ENCODE results near the gene LPIN1. TPM values are rescaled to one million over a fixed set of nuclear protein-coding genes. Genes with fewer than 3 reads are reported as not detected.
"Not testable (repeated sequence)": the region's sequence is repeated elsewhere in the genome, so short reads cannot be mapped to it uniquely, and the experiment has no call there.

Gene LPIN1
- total RNA-seq, 1 donor from 2014 or later, result 43.9 TPM

DNA sequence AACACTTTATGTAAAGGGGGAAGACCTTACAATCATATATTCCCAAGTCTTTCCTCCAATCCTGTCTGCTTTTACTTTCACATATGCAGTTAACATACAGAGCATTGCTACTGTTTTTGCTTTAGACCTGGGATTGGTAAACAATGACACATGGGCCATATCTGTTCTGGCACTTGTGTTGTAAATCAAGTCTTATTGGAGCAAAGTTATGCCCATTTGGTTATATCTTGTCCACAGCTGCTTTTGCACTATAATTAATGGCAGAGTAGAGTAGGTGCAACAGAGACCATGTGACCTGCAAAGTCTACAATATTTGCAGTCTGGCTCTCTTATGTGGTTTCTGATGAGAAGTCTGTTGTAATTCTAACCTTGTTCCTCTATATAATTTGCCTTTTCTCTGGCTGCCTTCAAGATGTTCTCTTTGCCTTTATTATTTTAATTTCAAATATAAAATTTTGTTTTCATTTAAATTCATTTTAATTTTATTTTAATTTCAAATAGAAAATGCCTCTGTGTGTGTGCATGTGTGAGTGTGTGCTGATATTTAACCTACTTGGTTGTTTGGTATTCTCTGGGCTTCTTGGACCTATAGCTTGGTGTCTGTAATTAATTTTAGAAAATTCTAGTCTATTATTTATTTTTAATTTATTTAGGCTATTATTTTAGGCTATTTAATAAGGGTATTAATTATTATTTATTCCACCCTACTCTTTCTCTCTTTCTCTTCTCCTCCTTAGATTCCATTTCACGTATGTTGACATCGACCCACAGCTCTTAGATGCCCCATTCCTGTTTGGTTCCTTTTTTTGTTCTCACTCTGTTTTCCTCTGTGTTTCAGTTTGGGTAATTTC, 16.8 kb upstream of the LPIN1 start:
- Mint-ChIP-seq H3K27me3 (ENCODE audit: low read depth) (peaks cover 3% of the 10 kb centered on the region), H3K4me1 (peaks cover 6% of the 10 kb centered on the region), H3K9me3 (no peaks in the 10 kb centered on the region), H3K4me3 (no peak overlapping the region), H3K27ac (ENCODE audit: unreplicated experiment) (no peak overlapping the region), H3K36me3 (ENCODE audit: low read depth) (no peaks in the 10 kb centered on the region)
- TF ChIP-seq, protein P1, sequence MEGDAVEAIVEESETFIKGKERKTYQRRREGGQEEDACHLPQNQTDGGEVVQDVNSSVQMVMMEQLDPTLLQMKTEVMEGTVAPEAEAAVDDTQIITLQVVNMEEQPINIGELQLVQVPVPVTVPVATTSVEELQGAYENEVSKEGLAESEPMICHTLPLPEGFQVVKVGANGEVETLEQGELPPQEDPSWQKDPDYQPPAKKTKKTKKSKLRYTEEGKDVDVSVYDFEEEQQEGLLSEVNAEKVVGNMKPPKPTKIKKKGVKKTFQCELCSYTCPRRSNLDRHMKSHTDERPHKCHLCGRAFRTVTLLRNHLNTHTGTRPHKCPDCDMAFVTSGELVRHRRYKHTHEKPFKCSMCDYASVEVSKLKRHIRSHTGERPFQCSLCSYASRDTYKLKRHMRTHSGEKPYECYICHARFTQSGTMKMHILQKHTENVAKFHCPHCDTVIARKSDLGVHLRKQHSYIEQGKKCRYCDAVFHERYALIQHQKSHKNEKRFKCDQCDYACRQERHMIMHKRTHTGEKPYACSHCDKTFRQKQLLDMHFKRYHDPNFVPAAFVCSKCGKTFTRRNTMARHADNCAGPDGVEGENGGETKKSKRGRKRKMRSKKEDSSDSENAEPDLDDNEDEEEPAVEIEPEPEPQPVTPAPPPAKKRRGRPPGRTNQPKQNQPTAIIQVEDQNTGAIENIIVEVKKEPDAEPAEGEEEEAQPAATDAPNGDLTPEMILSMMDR (conservative IDR thresholded peaks at IDR 0.05), result no peak
- DNase-seq (ENCODE audit: low read depth, low spot score), result no peak

DNA sequence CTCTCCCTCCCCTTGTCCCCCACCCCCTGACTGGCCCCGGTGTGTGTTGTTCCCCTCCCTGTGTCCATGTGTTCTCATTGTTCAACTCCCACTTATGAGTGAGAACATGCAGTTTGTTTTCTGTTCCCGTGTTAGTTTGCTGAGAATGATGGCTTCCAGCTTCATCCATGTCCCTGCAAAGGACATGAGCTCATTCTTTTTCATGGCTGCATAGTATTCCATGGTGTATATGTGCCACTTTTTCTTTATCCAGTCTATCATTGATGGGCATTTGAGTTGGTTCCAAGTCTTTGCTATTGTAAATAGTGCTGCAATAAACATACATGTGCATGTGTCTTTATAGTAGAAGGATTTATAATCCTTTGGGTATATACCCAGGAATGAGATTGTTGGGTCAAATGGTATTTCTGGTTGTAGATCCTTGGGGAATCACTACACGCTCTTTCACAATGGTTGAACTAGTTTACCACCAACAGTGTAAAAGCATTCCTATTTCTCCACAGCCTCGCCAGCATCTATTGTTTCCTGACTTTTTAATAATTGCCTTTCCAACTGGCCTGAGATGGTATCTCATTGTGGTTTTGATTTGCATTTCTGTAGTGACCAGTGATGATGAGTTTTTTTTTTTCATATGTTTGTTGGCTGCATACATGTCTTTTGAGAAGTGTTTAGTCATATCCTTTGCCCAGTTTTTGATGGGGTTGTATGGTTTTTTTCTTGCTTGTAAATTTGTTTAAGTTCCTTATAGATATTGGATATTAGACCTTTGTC, 15.0 kb upstream of the LPIN1 start:
- not testable (repeated sequence) for H3K4me1 Mint-ChIP-seq; H3K9me3 Mint-ChIP-seq; H3K27me3 Mint-ChIP-seq (ENCODE audit: low read depth); H3K27ac Mint-ChIP-seq (ENCODE audit: unreplicated experiment); H3K4me3 Mint-ChIP-seq; DNase-seq (ENCODE audit: low read depth, low spot score); H3K36me3 Mint-ChIP-seq (ENCODE audit: low read depth)

DNA sequence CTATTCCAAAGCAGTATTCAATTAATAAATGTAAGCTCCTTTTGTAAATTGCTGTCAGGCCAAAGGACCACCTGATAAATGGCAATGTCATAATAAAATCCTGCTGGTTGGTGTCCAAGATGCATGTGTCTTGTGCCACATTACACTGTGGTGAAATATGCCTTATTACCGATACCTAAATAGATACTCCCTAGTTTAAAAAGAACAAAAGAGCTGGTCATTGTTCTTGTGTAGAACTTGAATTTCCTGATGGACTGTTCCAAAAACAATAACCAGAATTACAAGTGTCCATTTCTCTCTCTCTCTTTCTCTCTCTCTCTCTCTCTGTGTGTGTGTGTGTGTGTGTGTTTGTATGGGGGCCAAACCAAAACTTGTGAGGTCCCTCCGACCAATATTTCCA, 13.8 kb upstream of the LPIN1 start:
- Mint-ChIP-seq H3K4me3 (no peak overlapping the region), H3K27ac (ENCODE audit: unreplicated experiment) (no peak overlapping the region), H3K27me3 (ENCODE audit: low read depth) (no peaks in the 10 kb centered on the region), H3K9me3 (no peaks in the 10 kb centered on the region), H3K4me1 (peaks cover 6% of the 10 kb centered on the region), H3K36me3 (ENCODE audit: low read depth) (no peaks in the 10 kb centered on the region)
- TF ChIP-seq, protein P1 (conservative IDR thresholded peaks at IDR 0.05), result no peak
- DNase-seq (ENCODE audit: low read depth, low spot score), result no peak

DNA sequence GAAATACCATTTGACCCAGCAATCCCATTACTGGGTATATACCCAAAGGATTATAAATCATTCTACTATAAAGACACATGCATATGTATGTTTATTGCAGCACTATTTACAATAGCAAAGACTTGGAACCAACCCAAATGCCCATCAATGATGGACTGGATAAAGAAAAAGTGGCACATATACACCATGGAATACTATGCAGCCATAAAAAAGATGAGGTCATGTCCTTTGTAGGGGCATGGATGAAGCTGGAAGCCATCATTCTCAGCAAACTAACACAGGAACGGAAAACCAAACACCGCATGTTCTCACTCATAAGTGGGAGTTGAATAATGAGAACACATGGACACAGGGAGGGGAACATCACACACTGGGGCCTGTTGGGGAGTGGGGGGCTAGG, 8.6 kb upstream of the LPIN1 start:
- H3K27ac Mint-ChIP-seq (ENCODE audit: unreplicated experiment); H3K27me3 Mint-ChIP-seq (ENCODE audit: low read depth); DNase-seq (ENCODE audit: low read depth, low spot score); H3K9me3 Mint-ChIP-seq; H3K4me3 Mint-ChIP-seq; H3K36me3 Mint-ChIP-seq (ENCODE audit: low read depth): not testable (repeated sequence)
- peaks cover 31% of the 10 kb centered on the region for H3K4me1 Mint-ChIP-seq

DNA sequence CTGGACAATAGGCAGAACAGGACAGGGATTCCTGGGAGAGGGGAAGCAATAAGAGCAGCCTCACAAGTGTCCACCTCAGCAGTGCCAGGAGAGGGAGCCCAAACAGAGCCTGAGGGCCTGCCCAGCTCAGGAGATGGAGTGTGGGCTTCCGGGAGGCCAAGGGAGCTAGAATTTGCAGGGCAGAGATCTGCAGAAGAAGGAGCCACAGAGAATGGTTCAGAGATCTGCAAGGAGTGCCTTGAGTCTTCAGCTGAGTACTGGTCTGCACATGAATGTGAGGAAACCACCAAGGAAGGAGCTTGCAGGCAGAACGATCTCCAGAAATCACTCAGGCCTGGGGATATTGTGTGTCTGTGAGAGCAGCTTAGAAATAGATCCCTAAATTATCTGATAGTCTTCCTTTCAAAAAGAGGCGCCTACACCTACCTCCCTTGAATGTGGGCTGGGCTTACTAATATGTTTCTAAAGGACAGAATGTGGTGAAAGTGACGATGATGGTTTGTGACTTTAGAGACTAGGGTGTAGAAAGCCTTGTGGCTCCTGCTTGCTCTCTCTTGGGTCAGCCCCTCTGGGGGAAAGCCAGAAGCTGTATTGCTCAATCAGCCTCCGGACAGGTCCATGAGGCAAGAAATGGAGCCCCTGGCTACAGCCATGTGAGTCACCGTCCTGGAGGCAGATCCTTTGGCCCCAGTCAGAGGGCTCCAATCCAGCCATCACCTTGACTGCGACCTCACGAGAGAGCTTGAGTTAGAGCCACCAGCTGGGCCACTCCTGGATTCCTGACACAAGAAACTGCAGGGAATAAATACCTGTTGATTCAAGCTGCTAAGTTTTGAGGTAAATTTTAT, 7.6 kb upstream of the LPIN1 start:
- peaks cover 38% of the 10 kb centered on the region for H3K4me1 Mint-ChIP-seq
- no peak overlapping the region for H3K27ac Mint-ChIP-seq (ENCODE audit: unreplicated experiment)
- no peaks in the 10 kb centered on the region for H3K9me3 Mint-ChIP-seq
- H3K27me3 Mint-ChIP-seq (ENCODE audit: low read depth), result no peaks in the 10 kb centered on the region
- peak; percentile 35 for DNase-seq (ENCODE audit: low read depth, low spot score)
- H3K36me3 Mint-ChIP-seq (ENCODE audit: low read depth), result no peaks in the 10 kb centered on the region
- peak overlapping the region; percentile 34 for H3K4me3 Mint-ChIP-seq
- TF ChIP-seq, protein P1 (conservative IDR thresholded peaks at IDR 0.05), result peak; percentile 54

DNA sequence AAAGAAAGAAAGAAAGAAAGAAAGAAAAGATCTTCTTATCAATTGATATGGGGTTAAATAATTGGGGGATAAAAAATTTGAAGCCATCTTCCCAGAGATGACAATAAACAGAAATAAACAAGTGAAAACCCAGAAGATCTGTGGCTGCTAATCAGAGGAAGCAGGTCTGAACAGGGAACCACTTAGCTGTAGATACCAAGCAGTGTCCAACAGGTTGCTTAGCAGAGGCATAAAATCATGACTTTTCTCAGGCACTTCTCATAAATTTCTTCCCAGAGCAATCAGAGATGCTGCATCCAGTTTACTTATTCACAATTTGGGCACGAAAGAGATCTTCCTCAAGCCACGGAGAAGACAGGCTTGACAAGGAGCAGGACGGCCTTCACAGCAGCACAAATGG, 5.7 kb upstream of the LPIN1 start:
- TF ChIP-seq, protein P1 (conservative IDR thresholded peaks at IDR 0.05), result no peak
- Mint-ChIP-seq H3K4me3 (no peak overlapping the region), H3K36me3 (ENCODE audit: low read depth) (no peaks in the 10 kb centered on the region), H3K27ac (ENCODE audit: unreplicated experiment) (peak overlapping the region; percentile 78), H3K27me3 (ENCODE audit: low read depth) (no peaks in the 10 kb centered on the region), H3K9me3 (no peaks in the 10 kb centered on the region), H3K4me1 (peaks cover 52% of the 10 kb centered on the region)
- no peak for DNase-seq (ENCODE audit: low read depth, low spot score)
